HepG2 (cell line): ENCODE measurements around the gene CEP104. TPM values are rescaled to one million over a fixed set of nuclear protein-coding genes. Genes with fewer than 3 reads are reported as not detected.

ENCODE experiments used
- ATAC-seq: fragments of 200-7000 bp; cut with Tn5 transposase; 3 replicates; pipeline ENCODE4 v1.9.1; 2020; ENCODE audit warnings: mild to moderate bottlenecking, moderate library complexity
- BruUV-seq: library from RNA; stranded (reverse); fragments of 400-500 nt; replicated peaks from 2 replicates; lab custom pipeline; 2021; lab: Mats Ljungman, UMichigan
- CTCF ChIA-PET: fragments of 300-600 bp; formaldehyde crosslinking; extraction: SDS; loops from one replicate; lab custom pipeline; 2021; ENCODE audit warnings: low total read pairs, inconsistent platforms, low intra/inter-chr PET ratio; lab: Yijun Ruan, JAX
- POLR2A ChIA-PET: fragments of 350-600 bp; sonication (Branson Sonifier 250); formaldehyde crosslinking; loops from one replicate; lab custom pipeline; 2020; ENCODE audit warnings: antibody characterized with exemption, inconsistent platforms; lab: Yijun Ruan, JAX
- DNase-seq: peaks from one replicate; pipeline ENCODE4 v3.0.0-alpha.2; 2015; ENCODE audit warnings: low spot score
- FAIRE-seq: peaks from 3 replicates; lab custom pipeline; 2011; peaks lifted over from hg19 to GRCh38; lab: Jason Lieb, UNC
- H2AFZ ChIP-seq: one replicate; pipeline ENCODE4 v1.6.1; 2011; ENCODE audit warnings: low read length, inconsistent platforms
- H3K27ac ChIP-seq: fragments of 300-600 bp; 3 replicates; pipeline ENCODE4 v1.8.0; 2011; ENCODE audit warnings: mixed run types, mild to moderate bottlenecking, mixed read lengths, low read length, inconsistent platforms; ENCODE audit not compliant: insufficient read depth; ENCODE audit errors: extremely low read length
- H3K27me3 ChIP-seq, 2 experiments: fragments of 200-600 bp in 1 of 2; 2 replicates in 1 of 2; 3 replicates in 1 of 2; pipeline versions ENCODE4 v1.6.0 to v1.8.0; 2011; ENCODE audit warnings: low read length in 2 of 2, mild to moderate bottlenecking in 2 of 2, moderate library complexity in 2 of 2, inconsistent platforms in 1 of 2; ENCODE audit not compliant: insufficient read depth in 2 of 2, control insufficient read depth in 1 of 2
- H3K36me3 ChIP-seq, 2 experiments: fragments of 200-600 bp in 1 of 2; replicated peaks in 1 of 2; 2 replicates in 1 of 2; 3 replicates in 1 of 2; pipeline versions ENCODE4 v1.5.1 to v1.8.0; 2011; ENCODE audit warnings: low read length in 2 of 2, inconsistent platforms in 1 of 2; ENCODE audit not compliant: insufficient read depth in 2 of 2, control insufficient read depth in 1 of 2
- H3K4me1 ChIP-seq: 2 replicates; pipeline ENCODE4 v1.5.1; 2012; ENCODE audit warnings: low read length, inconsistent platforms; ENCODE audit not compliant: insufficient read depth
- H3K4me2 ChIP-seq: 2 replicates; pipeline ENCODE4 v1.6.0; 2011; ENCODE audit warnings: low read depth, low read length, inconsistent platforms
- H3K4me3 ChIP-seq, 3 experiments: fragments of 200-600 bp in 1 of 3; sonication (generic), shearing (Covaris generic) in 1 of 3; replicated peaks in 1 of 3; 2 replicates each; pipeline ENCODE4 v1.5.1; 2011 to 2016; ENCODE audit warnings: low read length in 3 of 3, inconsistent platforms in 2 of 3, low read depth in 2 of 3, mild to moderate bottlenecking in 2 of 3, control low read depth in 1 of 3, mixed read lengths in 1 of 3; ENCODE audit not compliant: insufficient read depth in 1 of 3
- H3K79me2 ChIP-seq: one replicate; pipeline ENCODE4 v1.6.1; 2011; ENCODE audit warnings: low read length, inconsistent platforms; ENCODE audit not compliant: insufficient read depth
- H3K9ac ChIP-seq: 2 replicates; pipeline ENCODE4 v1.6.0; 2011; ENCODE audit warnings: mild to moderate bottlenecking, low read depth, low read length, inconsistent platforms; ENCODE audit not compliant: insufficient read depth
- H3K9me3 ChIP-seq: 2 replicates; pipeline ENCODE4 v1.5.1; 2012; ENCODE audit warnings: mild to moderate bottlenecking, low read length
- H4K20me1 ChIP-seq: 2 replicates; pipeline ENCODE4 v1.6.0; 2011; ENCODE audit warnings: inconsistent platforms, mild to moderate bottlenecking, low read length, moderate library complexity; ENCODE audit not compliant: insufficient read depth
- EEA1 ChIP-seq: sonication (generic); formaldehyde crosslinking; IDR thresholded peaks from 2 replicates; pipeline ENCODE4 v1.5.1; 2020; ENCODE audit warnings: mild to moderate bottlenecking, missing genetic modification reagents, borderline replicate concordance
- JUND ChIP-seq: sonication (generic); formaldehyde crosslinking; IDR thresholded peaks from 2 replicates; pipeline ENCODE4 v1.8.0; 2022; ENCODE audit warnings: mild to moderate bottlenecking, missing genetic modification reagents
- KLF15 ChIP-seq: sonication (generic); formaldehyde crosslinking; IDR thresholded peaks from 2 replicates; pipeline ENCODE4 v1.8.1; 2023; ENCODE audit warnings: borderline replicate concordance, mild to moderate bottlenecking, inconsistent platforms, missing genetic modification reagents, mixed read lengths
- NAIF1 ChIP-seq: sonication (generic); formaldehyde crosslinking; IDR thresholded peaks from 2 replicates; pipeline ENCODE4 v1.5.0; 2020; ENCODE audit warnings: mild to moderate bottlenecking, missing genetic modification reagents, borderline replicate concordance
- POLR2AphosphoS5 ChIP-seq: IDR thresholded peaks from 2 replicates; pipeline ENCODE4 v1.6.1; 2012; ENCODE audit warnings: low read depth, low read length
- RNF2 ChIP-seq: fragments of 450-650 bp; conservative IDR thresholded peaks from 2 replicates; pipeline ENCODE4 v1.6.1; 2016; ENCODE audit warnings: low read depth
- TOE1 ChIP-seq: sonication (generic); formaldehyde crosslinking; IDR thresholded peaks from 2 replicates; pipeline ENCODE4 v1.4.0; 2020; ENCODE audit warnings: mild to moderate bottlenecking, missing genetic modification reagents
- ZNF317 ChIP-seq: sonication (generic); formaldehyde crosslinking; IDR thresholded peaks from 2 replicates; pipeline ENCODE4 v1.5.0; 2020; ENCODE audit warnings: mild to moderate bottlenecking, missing genetic modification reagents
- ZNF350 ChIP-seq: sonication (generic); formaldehyde crosslinking; IDR thresholded peaks from 2 replicates; pipeline ENCODE4 v1.4.0; 2020; ENCODE audit warnings: mild to moderate bottlenecking, low read depth, missing genetic modification reagents, borderline replicate concordance
- ZNF550 ChIP-seq: sonication (generic); formaldehyde crosslinking; IDR thresholded peaks from 2 replicates; pipeline ENCODE4 v1.4.0; 2020; ENCODE audit warnings: mild to moderate bottlenecking, missing genetic modification reagents, borderline replicate concordance
- ZNF674 ChIP-seq: sonication (generic); formaldehyde crosslinking; IDR thresholded peaks from 2 replicates; pipeline ENCODE4 v1.5.0; 2020; ENCODE audit warnings: low read depth, mild to moderate bottlenecking, missing genetic modification reagents
- ZNF83 ChIP-seq: sonication (generic); formaldehyde crosslinking; IDR thresholded peaks from 2 replicates; pipeline ENCODE4 v1.4.0; 2020; ENCODE audit warnings: missing genetic modification reagents, mild to moderate bottlenecking, borderline replicate concordance
- WGBS: methylation state at CpG from one replicate; pipeline ENCODE4 v1.1.6; 2017; ENCODE audit warnings: low lambda C conversion rate; 5-methylcytosine and 5-hydroxymethylcytosine counted together
- in situ Hi-C: cut with HindIII; loops from 2 replicates; pipeline ENCODE4 v1.10.0; 2017; ENCODE audit warnings: low pct_unique_long_range_greater_than_20kb; ENCODE audit not compliant: extremely low pct_ligation_motif_present
- intact Hi-C: fragments of 100-400 bp; cut with micrococcal nuclease; formaldehyde crosslinking; loops from one replicate; pipeline ENCODE4 v1.10.0; 2022; ENCODE audit not compliant: unreplicated experiment
- polyA plus RNA-seq, 8 experiments: library from polyadenylated mRNA; depleted of rRNA in 3 of 8; stranded (reverse) in 7 of 8; unstranded in 1 of 8; fragments of >200 nt; fragmentation: Illumina TruSeq in 4 of 8; extraction: Trizol in 4 of 8; gene quantifications; 2 replicates each; pipeline versions ENCODE4 v1.2.1 to v1.2.3, GENCODE V29; 2011 to 2016; ENCODE audit warnings: low read depth in 4 of 8, missing spikeins in 1 of 8, mixed read lengths in 1 of 8; ENCODE audit not compliant: insufficient read depth in 1 of 8
- total RNA-seq, 5 experiments: library from RNA; depleted of rRNA; stranded (reverse); fragments of >200 nt; fragmentation: Illumina TruSeq; extraction: Trizol; gene quantifications; 2 replicates each; pipeline ENCODE4 v1.2.3, GENCODE V29; 2016; ENCODE audit warnings: low read depth in 1 of 5
- TF ChIP-seq, protein P1 (sequence below): sonication (generic); formaldehyde crosslinking; IDR thresholded peaks from 2 replicates; pipeline ENCODE4 v1.4.0; 2020; ENCODE audit warnings: missing genetic modification reagents

CEP104 gene
- total and polyA plus RNA-seq, 2 of the 13 experiments (the other 11 are each of a cell fraction or from before 2014, with no cell fraction given) = 20.4 to 30.1 TPM

DNA sequence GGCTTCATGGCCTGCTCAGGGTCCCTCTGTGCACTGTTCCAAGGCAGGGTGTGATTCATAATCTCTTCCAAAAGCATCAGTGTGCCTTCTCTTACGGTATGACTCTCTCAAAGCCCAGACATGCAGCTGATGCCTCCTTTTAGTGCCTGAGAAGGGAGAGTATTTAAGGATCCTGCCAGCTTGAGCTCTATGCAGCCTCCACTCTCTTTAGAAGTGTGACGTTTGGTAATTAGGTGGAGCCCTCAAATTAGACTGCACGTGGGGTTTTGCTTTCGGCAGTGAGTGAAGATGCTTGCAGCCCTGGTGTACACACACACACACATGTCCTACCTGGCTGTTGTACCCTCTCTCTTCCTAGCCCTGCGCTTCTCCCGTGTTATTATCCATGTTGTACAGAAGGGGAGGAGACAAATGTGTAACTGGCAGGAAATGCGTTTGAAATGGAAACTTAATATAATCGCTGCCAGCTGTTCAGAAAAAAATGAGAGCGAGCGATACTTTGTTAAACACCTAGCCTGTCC, 45.6 kb upstream of the CEP104 start:
- POLR2A ChIA-PET = interaction anchor here (1.0 to 1.6 kb wide), 3 partner anchors 40 to 107 kb away, joined by 3 to 5 read pairs (median 4); partner anchors contain the start of genes DFFB and LRRC47
- peak overlapping the region; percentile 57 for H3K27ac ChIP-seq
- BruUV-seq = no TSS peak

DNA sequence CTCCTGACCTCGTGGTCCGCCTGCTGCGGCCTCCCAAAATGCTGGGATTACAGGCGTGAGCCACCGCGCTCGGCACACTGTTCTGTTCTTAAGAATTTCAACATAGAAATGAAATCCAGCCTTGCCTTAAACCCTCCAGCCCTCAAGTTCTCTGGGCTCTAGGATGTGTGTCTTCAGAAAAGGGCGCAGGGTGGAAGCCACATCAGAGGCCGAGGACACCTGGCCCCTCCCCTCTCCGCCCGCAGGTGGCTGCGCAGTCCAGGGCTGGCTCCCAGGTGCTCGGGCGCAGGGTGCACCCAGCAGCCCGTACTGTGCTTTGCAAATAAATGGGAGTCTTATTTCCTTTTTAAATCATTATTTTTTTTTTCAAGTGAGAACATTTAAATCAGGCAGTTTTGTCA, 45.1 kb upstream of the CEP104 start:
- peak overlapping the region; percentile 57 for H3K27ac ChIP-seq
- in situ Hi-C loops = loop anchor here (25.0 kb wide), 1 partner anchor 160 kb away; no protein-coding TSS in a partner anchor
- H3K4me3 ChIP-seq = no peak overlapping the region
- H3K79me2 ChIP-seq = peaks cover 30% of the 10 kb centered on the region
- peaks cover 58% of the 10 kb centered on the region for H3K4me1 ChIP-seq
- no peaks in the 10 kb centered on the region for H3K36me3 ChIP-seq
- no peaks in the 10 kb centered on the region; a peak in 1 of 5 replicates for H3K27me3 ChIP-seq
- 94% methylated on average over 15 of the region's 15 CpGs for WGBS
- DNase-seq (no peak), FAIRE-seq (no peak), ATAC-seq (no peak)
- H3K9ac ChIP-seq = no peak overlapping the region
- H4K20me1 ChIP-seq = no peaks in the 10 kb centered on the region
- BruUV-seq = no TSS peak
- peaks cover 4% of the 10 kb centered on the region; the same call in 1 of the 2 replicates for H3K9me3 ChIP-seq
- H3K4me2 ChIP-seq = peak overlapping the region; percentile 64; the same call in 1 of the 2 replicates
- ChIA-PET POLR2A (no interaction called here), CTCF (no interaction called here)
- H2AFZ ChIP-seq = no peak overlapping the region
- intact Hi-C loops = loop anchor here (10.0 kb wide), 1 partner anchor 127 kb away; the partner anchor contains the start of gene SMIM1
- TF ChIP-seq EEA1 = no peak
- no peak for TF ChIP-seq KLF15 (CRISPR knock-in tag)
- no peak for TF ChIP-seq NAIF1 (CRISPR knock-in tag)
- TF ChIP-seq ZNF317 (CRISPR knock-in tag) = no peak
- TF ChIP-seq TOE1 (CRISPR knock-in tag) = no peak
- no peak for TF ChIP-seq RNF2
- TF ChIP-seq ZNF350 = no peak
- no peak for TF ChIP-seq ZNF83 (CRISPR knock-in tag)
- TF ChIP-seq, protein P1, sequence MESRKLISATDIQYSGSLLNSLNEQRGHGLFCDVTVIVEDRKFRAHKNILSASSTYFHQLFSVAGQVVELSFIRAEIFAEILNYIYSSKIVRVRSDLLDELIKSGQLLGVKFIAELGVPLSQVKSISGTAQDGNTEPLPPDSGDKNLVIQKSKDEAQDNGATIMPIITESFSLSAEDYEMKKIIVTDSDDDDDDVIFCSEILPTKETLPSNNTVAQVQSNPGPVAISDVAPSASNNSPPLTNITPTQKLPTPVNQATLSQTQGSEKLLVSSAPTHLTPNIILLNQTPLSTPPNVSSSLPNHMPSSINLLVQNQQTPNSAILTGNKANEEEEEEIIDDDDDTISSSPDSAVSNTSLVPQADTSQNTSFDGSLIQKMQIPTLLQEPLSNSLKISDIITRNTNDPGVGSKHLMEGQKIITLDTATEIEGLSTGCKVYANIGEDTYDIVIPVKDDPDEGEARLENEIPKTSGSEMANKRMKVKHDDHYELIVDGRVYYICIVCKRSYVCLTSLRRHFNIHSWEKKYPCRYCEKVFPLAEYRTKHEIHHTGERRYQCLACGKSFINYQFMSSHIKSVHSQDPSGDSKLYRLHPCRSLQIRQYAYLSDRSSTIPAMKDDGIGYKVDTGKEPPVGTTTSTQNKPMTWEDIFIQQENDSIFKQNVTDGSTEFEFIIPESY (CRISPR knock-in tag) = no peak
- no peak for TF ChIP-seq ZNF550

More for the DNA sequence above, 45.6 kb upstream of the CEP104 start:
- CTCF ChIA-PET = no interaction called here
- H3K27me3 ChIP-seq = no peaks in the 10 kb centered on the region; a peak in 1 of 5 replicates
- FAIRE-seq (no peak), ATAC-seq (no peak), DNase-seq (no peak)
- 0 out of 6 replicates have a peak overlapping the region, but pooled peaks of 1 of the 3 experiments have one; percentile 1 for H3K4me3 ChIP-seq
- 0 out of 2 replicates have a peak overlapping the region, but pooled peaks have one; percentile 30 for H3K9ac ChIP-seq
- H3K9me3 ChIP-seq = peaks cover 4% of the 10 kb centered on the region; the same call in 1 of the 2 replicates
- H2AFZ ChIP-seq = no peak overlapping the region
- peak overlapping the region; percentile 64 for H3K4me2 ChIP-seq
- in situ Hi-C loops (loop anchor here (25.0 kb wide), 1 partner anchor 160 kb away; no protein-coding TSS in a partner anchor), intact Hi-C loops (loop anchor here (10.0 kb wide), 1 partner anchor 128 kb away; the partner anchor contains the start of gene SMIM1)
- peaks cover 54% of the 10 kb centered on the region for H3K4me1 ChIP-seq
- WGBS = 35% methylated on average over 10 of the region's 10 CpGs
- H3K36me3 ChIP-seq = no peaks in the 10 kb centered on the region
- TF ChIP-seq POLR2AphosphoS5 (no peak), ZNF317 (CRISPR knock-in tag) (peak; percentile 97), ZNF674 (no peak), JUND (CRISPR knock-in tag) (0 out of 2 replicates have a peak, but pooled peaks have one; percentile 18)
- TF ChIP-seq, all 625 proteins: peak for 2
- no peaks in the 10 kb centered on the region for H4K20me1 ChIP-seq
- H3K79me2 ChIP-seq = peaks cover 25% of the 10 kb centered on the region
